Mucosa of descending colon (tissue), 3 donors: ENCODE measurements around the gene CLTA. TPM values are rescaled to one million over a fixed set of nuclear protein-coding genes. Genes with fewer than 3 reads are reported as not detected.

Source experiments
- ATAC-seq: fragments of 200-7000 bp; cut with Tn5 transposase; one replicate; pipeline ENCODE4 v1.9.1; 2020; ENCODE audit warnings: mild to moderate bottlenecking, moderate library complexity
- DNase-seq, 3 donors: peaks; one replicate each; pipeline ENCODE4 v3.0.0-alpha.2; 2020
- H3K36me3 ChIP-seq: fragments of 200-600 bp; one replicate; pipeline ENCODE4 v1.8.0; 2021; ENCODE audit warnings: low read depth, mild to moderate bottlenecking
- H3K4me1 ChIP-seq: fragments of 200-600 bp; one replicate; pipeline ENCODE4 v1.8.0; 2021; ENCODE audit warnings: low read depth, mild to moderate bottlenecking
- H3K4me3 ChIP-seq: fragments of 200-600 bp; one replicate; pipeline ENCODE4 v1.8.0; 2021; ENCODE audit warnings: mild to moderate bottlenecking
- H3K9me3 ChIP-seq: fragments of 200-600 bp; one replicate; pipeline ENCODE4 v1.8.0; 2021; ENCODE audit warnings: mild to moderate bottlenecking
- CTCF ChIP-seq: fragments of 200-600 bp; IDR thresholded peaks from one replicate; pipeline ENCODE4 v1.8.0; 2022; ENCODE audit warnings: antibody characterized with exemption, mild to moderate bottlenecking
- intact Hi-C, 2 donors: fragments of 100-400 bp; cut with DNase I in 1 of 2; cut with micrococcal nuclease in 1 of 2; formaldehyde crosslinking; loops; one replicate each; pipeline versions ENCODE4 v1.11.0 to v1.11.1; 2022; cut with DNase I, micrococcal nuclease
- long read RNA-seq, 2 donors: library from polyadenylated mRNA; unstranded; transcript quantifications; one replicate each; pipeline ENCODE4 v2.0.0, GENCODE V29; 2019 to 2021
- total RNA-seq, 3 donors: library from RNA; stranded (reverse); fragmentation: NEBNext Ultra II Directional in 2 of 3; extraction: Animal tissue kit (Norgen Biotek cat#: 25700) in 2 of 3; gene quantifications; one replicate each; pipeline versions ENCODE4 v1.2.1 to v1.2.4, GENCODE V29; 2021 to 2023
- donor health status: DM: no; HTN: no; CAD: no; lungs with moderate emphysema.
- donor health status: DM: no; HTN: no; CAD: no.
- donor health status: DM: no; HTN: yes; CAD: no.

The CLTA gene, protein sequence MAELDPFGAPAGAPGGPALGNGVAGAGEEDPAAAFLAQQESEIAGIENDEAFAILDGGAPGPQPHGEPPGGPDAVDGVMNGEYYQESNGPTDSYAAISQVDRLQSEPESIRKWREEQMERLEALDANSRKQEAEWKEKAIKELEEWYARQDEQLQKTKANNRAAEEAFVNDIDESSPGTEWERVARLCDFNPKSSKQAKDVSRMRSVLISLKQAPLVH
- total RNA-seq = 100 to 1,000 TPM; 165 to 206 (median 174) TPM
- long read RNA-seq, donor 1, transcript CLTA-202 (5 exons, 1,073 nt) = major isoform, 195 of 207 reads
- long read RNA-seq, donor 1, partial matches to known transcripts = 1 of 207 reads
- long read RNA-seq, donor 1, other reads (novel, unspliced or antisense) = 5 of 207 reads
- long read RNA-seq, donor 2, transcript CLTA-202 (5 exons, 1,073 nt) = major isoform, 315 of 339 reads
- long read RNA-seq, donor 2, partial matches to known transcripts = 6 of 339 reads
- long read RNA-seq, donor 2, other reads (novel, unspliced or antisense) = 15 of 339 reads

- intact Hi-C loops = no loop called here
- TF ChIP-seq CTCF = peak; percentile 15
- no peaks in the 10 kb centered on the region for H3K9me3 ChIP-seq
Observed at GRCh38 chr9:36190388-36191289, at the start of gene CLTA. TSS of gene CLTA (plus strand) at chr9:36190921. CDS start at chr9:36191057, 136 bp downstream.

DNA sequence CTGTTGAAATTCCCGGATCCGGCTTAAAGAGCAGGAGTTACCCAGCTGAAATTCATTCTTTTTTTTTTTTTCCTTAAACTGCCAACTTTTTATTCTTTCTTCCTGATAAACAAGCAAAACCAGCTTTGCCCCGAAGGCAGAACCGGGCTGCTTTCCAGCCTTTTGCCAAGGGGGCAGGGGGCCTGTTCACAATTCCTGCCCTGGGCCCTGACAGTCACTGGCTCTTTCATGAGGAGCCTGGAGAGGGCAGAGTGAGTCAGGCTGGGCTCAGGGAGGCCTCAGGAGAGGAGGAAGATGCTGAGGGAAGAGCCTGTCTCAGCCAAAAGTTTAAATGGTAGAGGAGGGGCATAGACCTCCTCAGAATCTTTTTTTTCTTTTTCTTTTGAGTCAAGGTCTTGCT, 49.4 kb upstream of the CLTA start:
- ATAC-seq (no peak), DNase-seq (no peak)
- TF ChIP-seq CTCF = no peak
- no peaks in the 10 kb centered on the region for H3K9me3 ChIP-seq
- no peak overlapping the region for H3K4me3 ChIP-seq
- peaks cover 35% of the 10 kb centered on the region for H3K4me1 ChIP-seq
- H3K36me3 ChIP-seq = no peaks in the 10 kb centered on the region
- intact Hi-C loops = no loop called here

More at GRCh38 chr9:36190388-36191289, at the start of gene CLTA:
- Histone ChIP-seq H3K4me3 (peak within 1 kb of the TSS; percentile 97), H3K4me1 (peaks cover 28% of the 10 kb centered on the region), H3K36me3 (no peaks in the 10 kb centered on the region)
- peak; percentile 94 to 97 (median 97) for DNase-seq
- ATAC-seq = peak; percentile 98

DNA sequence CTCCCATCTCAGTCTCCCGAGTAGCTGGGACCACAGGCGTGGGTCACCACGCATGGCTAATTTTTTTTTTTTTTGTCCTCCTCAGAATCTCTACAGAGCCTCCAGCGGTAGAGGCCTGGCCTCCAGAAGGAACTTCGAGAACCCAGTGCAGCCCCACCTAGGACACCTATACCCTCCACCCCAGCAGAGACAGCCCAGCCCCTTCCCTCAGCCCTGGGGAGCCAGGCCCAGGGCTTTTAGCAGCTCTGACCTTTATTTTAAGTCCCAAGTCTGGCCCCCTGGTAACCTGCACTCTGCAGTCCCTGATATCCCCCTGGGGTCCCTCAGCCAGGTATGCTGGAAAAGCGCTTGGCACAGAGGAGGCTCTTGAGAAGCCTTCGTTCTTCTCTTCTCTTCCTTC, 49.0 kb upstream of the CLTA start:
- H3K4me1 ChIP-seq = peaks cover 35% of the 10 kb centered on the region
- H3K9me3 ChIP-seq = no peaks in the 10 kb centered on the region
- no peaks in the 10 kb centered on the region for H3K36me3 ChIP-seq
- ATAC-seq (no peak), DNase-seq (no peak)
- H3K4me3 ChIP-seq = no peak overlapping the region
- TF ChIP-seq CTCF = no peak
- intact Hi-C loops = no loop called here

DNA sequence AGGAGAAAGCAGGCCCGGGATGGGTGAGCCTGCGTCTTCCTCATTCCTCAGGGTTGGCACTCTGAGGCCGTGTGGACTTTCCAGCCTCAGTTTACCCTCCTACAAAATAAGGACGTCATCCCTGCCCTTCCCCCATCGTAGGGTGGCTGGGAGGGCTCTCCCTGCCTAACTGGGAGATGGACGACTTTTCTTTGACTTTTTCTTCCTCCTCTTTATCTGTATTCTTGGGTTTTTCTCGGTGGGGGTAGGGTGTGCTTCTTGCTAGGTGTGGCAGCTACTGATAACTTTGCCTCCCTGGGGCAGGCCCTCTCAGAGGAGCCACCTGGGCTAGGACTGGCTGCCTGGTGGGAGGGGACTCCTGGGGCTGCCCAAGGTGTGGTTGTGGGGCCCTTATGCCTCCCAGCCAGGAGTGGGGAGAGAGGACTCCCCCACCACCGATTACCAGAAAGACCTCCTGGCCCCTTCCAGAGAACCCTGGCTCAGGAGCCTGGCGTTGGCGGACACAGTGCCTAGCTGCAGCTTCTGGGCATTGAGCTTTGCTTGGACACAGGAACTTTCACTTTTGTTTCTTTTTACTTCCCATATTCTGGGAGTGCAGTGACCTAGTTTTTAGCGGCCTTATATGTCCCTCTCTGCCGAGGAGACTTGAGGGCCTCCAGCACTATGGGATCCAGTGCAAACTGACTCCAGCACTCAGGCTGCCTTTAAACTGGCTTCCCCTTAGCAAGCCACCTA, 48.0 kb upstream of the CLTA start:
- no peaks in the 10 kb centered on the region for H3K36me3 ChIP-seq
- H3K4me1 ChIP-seq = peaks cover 33% of the 10 kb centered on the region
- H3K9me3 ChIP-seq = no peaks in the 10 kb centered on the region
- TF ChIP-seq CTCF = no peak
- DNase-seq (peak; percentile 59 to 72 (median 71)), ATAC-seq (peak; percentile 79)
- no peak overlapping the region for H3K4me3 ChIP-seq
- intact Hi-C loops = no loop called here

GRCh38 chr9:36143245-36143641, 47.5 kb upstream of the CLTA start:
- intact Hi-C loops = no loop called here
- no peak for TF ChIP-seq CTCF
- no peak for DNase-seq
- Histone ChIP-seq H3K9me3 (no peaks in the 10 kb centered on the region), H3K4me3 (no peak overlapping the region), H3K36me3 (no peaks in the 10 kb centered on the region), H3K4me1 (peaks cover 30% of the 10 kb centered on the region)
- ATAC-seq = no peak
